ENCODE data around the gene MEF2D.

- TF ChIP-seq CTCF (conservative IDR thresholded peaks at IDR 0.05; ENCODE audit: low read length) (no peak), EZH2phosphoT487 (IDR thresholded peaks at IDR 0.05; ENCODE audit: borderline replicate concordance) (no peak)
Observed at GRCh38 chr1:156497743-156498431, 2.7 kb downstream of the MEF2D start.
